ENCODE data around the gene UNC13A.

Gene UNC13A

DNA sequence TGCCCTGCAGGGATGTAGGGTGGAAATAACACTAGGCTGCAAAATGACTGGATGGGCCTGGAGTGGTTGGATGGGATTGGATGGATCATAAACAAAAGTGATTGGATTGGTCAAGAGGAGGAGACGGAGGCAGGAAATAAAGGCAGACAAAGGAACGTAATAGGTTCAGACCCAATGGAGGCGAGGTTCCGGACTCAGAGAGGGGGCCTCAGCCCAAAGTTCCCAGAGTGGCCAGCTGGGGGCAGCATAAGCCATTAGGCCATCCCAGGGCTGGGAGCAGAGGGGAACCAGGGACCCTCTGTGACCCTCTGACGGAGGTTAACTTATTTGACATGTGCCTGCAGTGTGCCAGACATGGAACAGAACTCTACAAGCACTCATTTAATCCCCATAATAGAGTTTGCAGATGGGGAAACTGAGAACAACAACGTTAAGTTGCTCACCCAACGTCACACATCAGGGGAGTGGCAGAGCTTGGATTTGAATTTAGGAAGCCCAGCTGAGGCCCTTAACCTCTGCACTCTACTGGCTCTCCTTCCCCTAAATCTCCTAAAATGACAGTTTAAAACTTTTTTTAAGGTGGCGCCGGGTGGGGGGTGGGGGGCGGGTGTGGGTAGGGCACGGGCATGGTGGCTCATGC is 15.8 kb upstream of the UNC13A start:
- DNase-seq = peak; percentile 77

DNA sequence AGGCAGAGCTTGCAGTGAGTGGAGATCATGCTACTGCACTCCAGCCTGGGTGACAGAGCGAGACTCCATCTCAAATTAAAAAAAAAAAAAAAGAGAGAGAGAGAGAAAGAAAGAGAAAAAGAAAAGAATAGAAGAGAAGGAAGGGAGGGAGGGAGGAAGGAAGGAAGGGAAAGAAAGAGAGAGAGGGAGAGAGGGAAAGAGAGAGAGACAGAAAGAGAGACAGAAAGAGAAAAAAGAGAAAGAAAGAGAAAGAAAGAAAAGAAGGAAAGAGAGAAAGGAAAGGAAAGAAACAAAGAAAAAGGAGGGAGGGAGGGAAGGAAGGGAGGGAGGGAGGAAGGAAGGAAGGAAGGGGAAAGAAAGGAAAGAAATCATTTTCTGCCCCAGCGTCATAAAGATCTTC is 7.0 kb upstream of the UNC13A start:
- DNase-seq = no peak

GRCh38 chr19:17692566-17692965 is 4.4 kb upstream of the UNC13A start:
- DNase-seq = no peak

GRCh38 chr19:17688853-17689595 is 870 bp upstream of the UNC13A start:
- DNase-seq = no peak

DNA sequence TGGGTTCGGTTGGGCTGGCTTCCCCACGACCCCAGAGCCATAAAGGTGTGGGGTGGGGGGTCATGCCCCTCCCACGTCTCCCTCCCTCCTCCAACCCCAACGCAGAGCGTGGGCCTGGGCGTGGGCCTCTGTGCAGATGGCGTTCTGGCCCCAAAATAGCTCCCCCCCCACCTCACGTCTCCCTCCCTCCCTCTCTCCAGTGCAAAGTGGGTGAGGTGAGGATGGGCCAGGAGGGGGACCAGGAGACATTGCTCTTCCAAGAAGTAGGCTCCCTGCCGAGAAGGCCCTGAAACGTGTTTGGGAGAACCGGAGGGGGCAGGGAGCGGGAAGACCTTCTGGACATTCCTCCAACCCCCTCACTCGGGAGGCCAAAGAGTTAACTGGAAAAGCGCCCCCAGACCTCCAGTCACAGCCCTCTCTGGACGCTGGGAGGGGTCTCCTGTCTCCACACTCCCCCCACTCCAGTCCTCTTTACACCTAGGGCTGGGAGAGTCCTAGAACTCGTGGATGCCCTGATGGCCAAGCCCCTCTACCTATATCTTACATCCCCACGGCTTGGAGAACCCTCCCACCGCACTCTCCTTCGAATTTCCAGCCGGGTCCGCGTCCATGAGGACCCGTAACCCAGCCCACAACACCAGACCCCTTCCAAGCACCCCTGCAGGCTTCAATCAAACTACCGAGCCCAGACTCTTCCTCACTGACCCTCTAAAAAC is 855 bp downstream of the UNC13A start:
- no peak for DNase-seq

GRCh38 chr19:17686592-17687024 is 1.5 kb downstream of the UNC13A start:
- DNase-seq = no peak

DNA sequence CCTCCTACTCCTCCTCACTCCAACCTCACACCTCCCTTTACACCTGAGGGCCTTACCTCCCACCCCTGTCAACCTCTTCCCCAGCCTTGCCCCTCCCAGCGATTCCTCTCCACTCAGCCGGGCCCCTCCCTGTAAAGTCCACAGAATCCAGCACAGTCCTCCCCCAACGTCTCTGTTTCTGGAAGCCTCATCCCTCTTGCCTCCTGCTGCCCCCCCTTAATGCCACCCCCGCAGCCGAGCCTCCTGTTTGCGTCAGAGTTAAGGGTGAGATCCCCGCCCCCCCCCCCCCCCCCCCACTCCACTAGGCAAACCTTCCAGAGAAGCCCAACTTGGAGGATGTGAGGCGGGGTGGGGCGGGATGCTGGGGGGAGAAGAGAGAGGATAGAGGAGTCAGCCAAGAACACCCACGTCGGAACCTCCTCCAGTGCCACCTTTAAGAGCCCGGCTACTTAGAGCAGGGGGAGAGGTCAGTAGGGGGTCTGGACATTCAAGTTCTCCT is 2.1 kb downstream of the UNC13A start:
- DNase-seq = no peak

DNA sequence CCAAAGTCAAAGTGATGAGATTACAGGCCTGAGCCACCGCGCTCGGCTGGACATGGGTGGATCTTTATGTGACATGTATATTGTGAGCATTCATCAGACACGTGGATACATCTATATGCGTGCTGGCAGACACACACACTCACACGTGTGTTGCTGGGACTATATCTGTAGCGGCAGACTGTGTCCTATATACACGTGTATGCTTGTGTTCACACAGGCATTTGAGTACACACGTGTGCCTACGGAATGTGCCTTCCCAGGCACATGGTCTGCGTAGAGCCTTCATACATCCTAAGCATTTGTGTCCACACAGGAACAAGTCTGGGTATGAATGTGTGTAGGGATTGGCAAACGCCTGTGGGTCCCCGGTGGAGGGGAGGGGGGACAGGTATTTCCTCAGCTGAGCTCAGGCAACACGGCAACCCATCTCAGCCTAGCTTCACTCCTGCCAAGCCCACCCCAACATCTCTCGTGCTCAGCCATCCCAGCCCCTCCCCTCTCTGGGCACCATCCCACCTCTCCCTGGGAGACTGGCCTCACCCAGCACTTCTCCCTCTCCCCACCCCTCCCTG is 2.6 kb downstream of the UNC13A start:
- DNase-seq = no peak

DNA sequence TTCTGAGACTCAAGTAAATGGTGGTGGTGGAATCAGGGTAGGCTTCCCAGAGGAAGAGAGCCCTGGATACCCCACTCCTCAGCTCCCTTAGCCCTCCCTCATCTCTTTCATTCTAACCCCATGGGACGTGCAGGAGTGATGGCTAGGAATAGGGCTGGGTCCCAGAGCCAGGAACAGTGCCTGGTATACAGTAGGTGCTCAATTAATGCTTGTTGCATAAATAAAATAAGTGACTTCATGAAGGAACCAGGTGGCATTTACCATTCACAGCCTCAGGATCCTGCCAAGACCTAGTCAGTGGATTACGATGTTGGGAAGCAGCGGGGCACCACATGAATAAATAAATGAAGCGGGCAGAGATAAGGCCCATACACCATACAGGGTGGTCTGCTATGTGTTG is 3.9 kb downstream of the UNC13A start:
- no peak for DNase-seq

DNA sequence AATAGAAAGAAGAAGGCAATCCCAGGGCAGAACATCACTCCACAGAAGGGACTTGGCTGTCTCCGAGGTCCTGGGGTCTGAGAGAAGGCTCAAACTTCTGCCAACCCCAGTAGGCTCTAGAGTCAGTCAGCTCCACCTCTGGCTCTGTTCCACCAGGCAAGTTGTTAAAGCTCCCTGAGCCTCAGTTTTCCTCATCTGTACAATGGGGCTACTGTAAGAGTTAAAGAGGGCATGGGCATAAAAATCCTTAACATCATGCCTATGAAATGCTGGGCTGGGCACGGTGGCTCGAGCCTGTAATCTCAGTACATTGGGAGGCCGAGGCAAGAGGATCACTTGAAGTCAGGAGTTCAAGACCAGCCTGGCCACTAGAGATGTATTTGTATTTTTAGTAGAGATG is 5.1 kb downstream of the UNC13A start:
- DNase-seq = no peak

- no peak for DNase-seq
These were observed 5.9 kb downstream of the UNC13A start for GRCh38 chr19:17682273-17682672.

GRCh38 chr19:17681505-17682125 is 6.5 kb downstream of the UNC13A start:
- DNase-seq = peak; percentile 37

DNA sequence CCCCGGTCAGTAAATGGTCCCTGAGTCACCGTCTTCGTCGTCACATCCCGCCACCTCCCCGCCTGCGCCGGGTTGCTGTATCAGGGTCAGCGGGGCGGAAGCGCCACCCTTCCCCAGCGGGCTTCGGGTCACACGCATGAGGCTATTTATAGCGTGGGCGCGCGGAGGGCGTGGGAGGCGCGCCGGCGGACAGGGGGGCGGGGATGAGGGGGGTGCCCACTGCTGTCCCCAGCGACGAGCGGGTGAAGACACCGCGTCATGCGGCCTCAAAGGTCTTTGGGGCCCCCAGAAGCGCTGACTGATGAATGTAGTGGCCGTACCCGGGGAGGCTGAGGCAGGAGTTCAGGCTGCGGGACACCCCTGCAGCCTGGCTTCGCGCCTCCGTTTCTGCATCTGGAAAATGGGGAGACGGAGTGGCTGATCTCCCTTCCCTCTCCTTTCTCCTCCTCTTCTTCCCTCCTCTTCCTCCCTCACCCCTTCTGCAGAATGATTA is 7.9 kb downstream of the UNC13A start:
- DNase-seq = peak; percentile 38

- no peak for DNase-seq
These were observed 8.5 kb downstream of the UNC13A start for GRCh38 chr19:17679526-17680229.

DNA sequence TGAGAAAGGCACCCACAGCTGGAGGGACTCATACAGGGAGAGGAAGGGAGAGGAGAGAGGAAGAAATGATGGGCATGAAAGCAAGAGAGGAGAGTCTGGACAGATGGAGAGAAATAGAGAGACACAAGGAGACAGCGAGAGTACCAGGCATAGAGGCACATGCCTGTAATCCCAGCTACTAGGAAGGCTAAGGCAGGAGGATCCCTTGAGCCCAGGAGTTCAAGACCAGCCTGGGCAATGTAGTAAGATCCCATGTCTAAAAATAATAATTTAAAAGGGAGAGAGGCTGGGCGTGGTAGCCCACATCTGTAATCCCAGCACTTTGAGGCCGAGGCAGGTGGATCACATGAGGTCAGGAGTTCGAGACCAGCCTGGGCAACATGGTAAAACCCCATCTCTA is 9.3 kb downstream of the UNC13A start:
- DNase-seq = no peak

- no peak for DNase-seq
These were observed 11.2 kb downstream of the UNC13A start for GRCh38 chr19:17677002-17677401.

GRCh38 chr19:17676295-17676694 is 11.9 kb downstream of the UNC13A start:
- DNase-seq = no peak

GRCh38 chr19:17673937-17674799 is 14.0 kb downstream of the UNC13A start:
- no peak for DNase-seq

GRCh38 chr19:17671906-17672305 is 16.2 kb downstream of the UNC13A start:
- DNase-seq = no peak

- DNase-seq = no peak
These were observed 18.7 kb downstream of the UNC13A start for GRCh38 chr19:17669419-17669818.

DNA sequence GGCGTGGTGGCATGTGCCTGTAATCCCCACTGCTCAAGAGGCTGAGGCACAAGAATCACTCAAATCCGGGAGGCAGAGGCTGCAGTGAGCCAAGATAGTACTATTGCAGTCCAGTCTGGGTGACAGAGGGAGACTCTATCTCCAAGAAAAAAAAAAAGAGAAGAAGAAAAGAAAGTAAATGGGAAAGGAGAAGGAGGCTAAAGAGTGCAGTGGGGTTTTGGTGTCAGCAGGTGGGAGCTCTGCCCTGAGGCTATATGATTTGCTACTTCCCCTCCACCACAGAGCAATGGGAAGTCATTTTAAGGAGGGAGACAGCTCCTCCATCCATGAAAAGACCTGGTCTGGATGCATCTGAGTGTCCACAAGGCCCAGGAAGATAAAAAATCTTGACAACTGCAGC is 23.1 kb downstream of the UNC13A start:
- DNase-seq = no peak
